Activated naive CD4-positive, alpha-beta T cell treated with anti-CD3 and anti-CD28 coated beads, Interleukin-2, amount 10 ng/mL, durations not matched to agents 7 days and 5 days (primary cell): ENCODE results near the gene SPATA24.

ENCODE experiments used
- CTCF ChIA-PET: fragments of 350-600 bp; sonication (Branson Sonifier 250); formaldehyde crosslinking; loops from one replicate; lab custom pipeline; 2021; ENCODE audit warnings: antibody characterized with exemption; lab: Charles Lee
- DNase-seq: peaks from one replicate; pipeline ENCODE4 v3.0.0-alpha.2; 2020
- H3K27ac Mint-ChIP-seq: one replicate; pipeline ENCODE4 v1.8.0; 2021; ENCODE audit warnings: mild to moderate bottlenecking, moderate library complexity, mixed read lengths
- H3K27me3 Mint-ChIP-seq: one replicate; pipeline ENCODE4 v1.8.0; 2021; ENCODE audit warnings: mild to moderate bottlenecking, mixed read lengths
- H3K36me3 Mint-ChIP-seq: one replicate; pipeline ENCODE4 v1.8.0; 2021; ENCODE audit warnings: mixed read lengths
- H3K4me1 Mint-ChIP-seq: one replicate; pipeline ENCODE4 v1.8.0; 2021; ENCODE audit warnings: mixed read lengths
- H3K4me3 Mint-ChIP-seq: one replicate; pipeline ENCODE4 v1.8.0; 2021; ENCODE audit warnings: mild to moderate bottlenecking, moderate library complexity, mixed read lengths
- H3K9me3 Mint-ChIP-seq: one replicate; pipeline ENCODE4 v1.8.0; 2021; ENCODE audit warnings: mixed read lengths

SPATA24 gene

GRCh38 chr5:139430015-139430414, 26.1 kb upstream of the SPATA24 start:
- H3K4me1 Mint-ChIP-seq = peaks cover 7% of the 10 kb centered on the region
- H3K4me3 Mint-ChIP-seq = no peak overlapping the region
- DNase-seq = no peak
- no peak overlapping the region for H3K27ac Mint-ChIP-seq
- no peaks in the 10 kb centered on the region for H3K9me3 Mint-ChIP-seq
- CTCF ChIA-PET = interaction anchor here (0.6 to 1.3 kb wide), 4 partner anchors 14 to 206 kb away, joined by 3 to 6 read pairs (median 3); no protein-coding TSS in a partner anchor
- peaks cover 8% of the 10 kb centered on the region for H3K36me3 Mint-ChIP-seq
- H3K27me3 Mint-ChIP-seq = no peaks in the 10 kb centered on the region

- Mint-ChIP-seq H3K27me3 (no peaks in the 10 kb centered on the region), H3K27ac (no peak overlapping the region), H3K4me3 (no peak overlapping the region), H3K9me3 (no peaks in the 10 kb centered on the region), H3K4me1 (peaks cover 19% of the 10 kb centered on the region), H3K36me3 (peaks cover 26% of the 10 kb centered on the region)
- CTCF ChIA-PET = interaction anchor here (1.1 to 9.6 kb wide), 4 partner anchors 10 to 88 kb away, joined by 3 to 436 read pairs (median 34); partner anchors contain the start of gene DNAJC18
- DNase-seq = no peak
Measured at GRCh38 chr5:139426203-139426885, 22.5 kb upstream of the SPATA24 start.

GRCh38 chr5:139425497-139425896, 21.6 kb upstream of the SPATA24 start:
- CTCF ChIA-PET = interaction anchor here (1.1 to 9.6 kb wide), 4 partner anchors 11 to 89 kb away, joined by 3 to 436 read pairs (median 34); partner anchors contain the start of gene DNAJC18

DNA sequence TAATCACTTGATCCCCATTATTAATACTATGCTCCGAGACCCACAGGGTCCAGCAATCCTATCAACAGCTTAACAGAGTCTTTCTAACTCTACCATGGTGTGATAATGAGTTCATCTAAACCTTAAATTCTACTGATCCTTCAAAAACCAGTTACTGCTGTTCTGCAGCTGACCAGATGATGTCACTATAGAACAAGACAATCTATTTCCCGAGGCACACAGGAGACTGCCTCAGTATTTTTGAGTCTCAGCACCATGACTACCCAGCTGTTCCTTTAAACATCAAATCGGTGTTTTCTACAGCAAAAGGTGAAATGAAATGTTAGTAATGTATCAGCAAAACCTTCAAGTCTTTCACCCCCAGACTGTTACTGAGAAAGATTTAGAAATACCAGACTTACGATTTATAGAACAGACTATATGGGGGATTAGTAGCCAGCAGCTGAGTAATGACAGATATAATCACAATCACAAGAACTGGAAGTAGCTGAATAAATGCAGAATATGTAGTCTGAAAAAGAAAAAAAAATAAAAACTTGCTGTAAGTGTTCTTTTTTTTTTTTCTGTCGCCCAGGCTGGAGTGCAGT, 18.5 kb upstream of the SPATA24 start:
- Mint-ChIP-seq H3K27me3 (no peaks in the 10 kb centered on the region), H3K4me1 (peaks cover 27% of the 10 kb centered on the region), H3K9me3 (no peaks in the 10 kb centered on the region), H3K36me3 (peaks cover 27% of the 10 kb centered on the region), H3K4me3 (no peak overlapping the region), H3K27ac (peak overlapping the region; percentile 8)
- DNase-seq = peak; percentile 68
- CTCF ChIA-PET = interaction anchor here (0.6 to 9.6 kb wide), 32 partner anchors 8 to 344 kb away, joined by 3 to 436 read pairs (median 5); partner anchors contain the start of genes DNAJC18, SPATA24, STING1 and UBE2D2

More at GRCh38 chr5:139425497-139425896, 21.6 kb upstream of the SPATA24 start:
- no peak overlapping the region for H3K27ac Mint-ChIP-seq
- H3K36me3 Mint-ChIP-seq = peaks cover 26% of the 10 kb centered on the region
- H3K4me3 Mint-ChIP-seq = no peak overlapping the region
- peaks cover 19% of the 10 kb centered on the region for H3K4me1 Mint-ChIP-seq
- DNase-seq = no peak
- H3K9me3 Mint-ChIP-seq = no peaks in the 10 kb centered on the region
- H3K27me3 Mint-ChIP-seq = no peaks in the 10 kb centered on the region

GRCh38 chr5:139419226-139420192, 15.6 kb upstream of the SPATA24 start:
- H3K27ac Mint-ChIP-seq = no peak overlapping the region
- H3K4me3 Mint-ChIP-seq = no peak overlapping the region
- H3K9me3 Mint-ChIP-seq = no peaks in the 10 kb centered on the region
- peaks cover 24% of the 10 kb centered on the region for H3K36me3 Mint-ChIP-seq
- peaks cover 47% of the 10 kb centered on the region for H3K4me1 Mint-ChIP-seq
- H3K27me3 Mint-ChIP-seq = no peaks in the 10 kb centered on the region
- CTCF ChIA-PET = interaction anchor here (0.6 to 9.6 kb wide), 19 partner anchors 9 to 346 kb away, joined by 3 to 436 read pairs (median 4); partner anchors contain the start of genes DNAJC18 and STING1
- peak; percentile 7 for DNase-seq

DNA sequence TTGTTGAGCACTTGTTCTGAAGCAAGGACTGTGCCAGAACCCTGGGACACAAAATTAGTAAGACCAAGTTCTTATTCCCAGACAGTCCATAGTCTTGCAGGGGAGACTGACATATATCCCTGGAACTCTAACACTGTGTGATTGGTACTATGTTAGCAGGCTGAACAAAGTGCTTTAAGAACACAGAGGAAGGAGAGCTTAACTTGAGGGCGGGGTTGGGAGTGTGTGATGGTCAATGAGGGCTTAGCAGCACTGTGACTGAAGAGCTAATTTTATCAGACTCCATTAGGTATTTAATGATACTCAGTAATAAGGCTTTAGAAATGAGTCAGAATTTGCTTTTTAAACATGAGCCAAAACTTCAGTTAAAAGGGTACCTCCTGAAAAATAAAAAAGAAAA, 14.9 kb upstream of the SPATA24 start:
- no peak for DNase-seq
- H3K27ac Mint-ChIP-seq = no peak overlapping the region
- CTCF ChIA-PET = interaction anchor here (0.6 to 9.6 kb wide), 12 partner anchors 12 to 272 kb away, joined by 3 to 436 read pairs (median 4); no protein-coding TSS in a partner anchor
- H3K27me3 Mint-ChIP-seq = no peaks in the 10 kb centered on the region
- H3K4me3 Mint-ChIP-seq = no peak overlapping the region
- H3K4me1 Mint-ChIP-seq = peaks cover 52% of the 10 kb centered on the region
- H3K9me3 Mint-ChIP-seq = no peaks in the 10 kb centered on the region
- peaks cover 17% of the 10 kb centered on the region for H3K36me3 Mint-ChIP-seq

- DNase-seq = peak; percentile 20
- Mint-ChIP-seq H3K27ac (no peak overlapping the region), H3K4me1 (peaks cover 60% of the 10 kb centered on the region), H3K36me3 (peaks cover 15% of the 10 kb centered on the region), H3K27me3 (no peaks in the 10 kb centered on the region), H3K9me3 (no peaks in the 10 kb centered on the region), H3K4me3 (no peak overlapping the region)
- CTCF ChIA-PET = interaction anchor here (3.1 to 9.6 kb wide), 3 partner anchors 14 to 98 kb away, joined by 22 to 436 read pairs (median 23); partner anchors contain the start of gene SPATA24
Measured at GRCh38 chr5:139417214-139417613, 13.3 kb upstream of the SPATA24 start.

DNA sequence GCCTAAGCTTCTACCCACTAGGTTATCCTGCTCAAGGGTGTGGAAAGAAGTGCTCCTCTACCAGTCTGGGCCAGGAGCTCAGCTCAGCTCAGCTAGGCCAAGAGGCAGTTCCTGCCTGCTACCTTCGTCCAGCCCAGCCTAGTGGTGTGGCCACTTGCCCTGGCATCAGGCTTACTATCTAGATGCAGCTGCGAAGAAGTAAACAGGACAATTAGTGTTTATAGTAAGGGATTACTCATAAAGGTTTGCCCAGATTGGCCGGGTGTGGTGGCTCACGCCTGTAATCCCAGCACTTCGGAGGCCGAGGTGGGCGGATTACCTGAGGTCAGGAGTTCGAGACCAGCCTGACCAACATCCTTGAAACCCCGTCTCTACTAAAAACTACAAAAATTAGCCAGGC, 12.8 kb upstream of the SPATA24 start:
- Mint-ChIP-seq H3K4me3 (no peak overlapping the region), H3K27ac (peak overlapping the region; percentile 58), H3K27me3 (no peaks in the 10 kb centered on the region), H3K36me3 (peaks cover 14% of the 10 kb centered on the region), H3K9me3 (no peaks in the 10 kb centered on the region), H3K4me1 (peaks cover 58% of the 10 kb centered on the region)
- CTCF ChIA-PET = interaction anchor here (1.2 to 4.0 kb wide), 3 partner anchors 13 to 97 kb away, joined by 3 to 23 read pairs (median 22); partner anchors contain the start of gene SPATA24
- DNase-seq = peak; percentile 6

- peak overlapping the region; percentile 93 for H3K27ac Mint-ChIP-seq
- H3K4me1 Mint-ChIP-seq = peaks cover 58% of the 10 kb centered on the region
- H3K27me3 Mint-ChIP-seq = no peaks in the 10 kb centered on the region
- peak overlapping the region; percentile 47 for H3K4me3 Mint-ChIP-seq
- H3K36me3 Mint-ChIP-seq = peaks cover 14% of the 10 kb centered on the region
- DNase-seq = peak; percentile 15
- CTCF ChIA-PET = interaction anchor here (0.6 to 4.0 kb wide), 5 partner anchors 9 to 102 kb away, joined by 3 to 23 read pairs (median 4); partner anchors contain the start of gene SPATA24
- H3K9me3 Mint-ChIP-seq = no peaks in the 10 kb centered on the region
Measured at GRCh38 chr5:139415869-139416268, 12.0 kb upstream of the SPATA24 start.

DNA sequence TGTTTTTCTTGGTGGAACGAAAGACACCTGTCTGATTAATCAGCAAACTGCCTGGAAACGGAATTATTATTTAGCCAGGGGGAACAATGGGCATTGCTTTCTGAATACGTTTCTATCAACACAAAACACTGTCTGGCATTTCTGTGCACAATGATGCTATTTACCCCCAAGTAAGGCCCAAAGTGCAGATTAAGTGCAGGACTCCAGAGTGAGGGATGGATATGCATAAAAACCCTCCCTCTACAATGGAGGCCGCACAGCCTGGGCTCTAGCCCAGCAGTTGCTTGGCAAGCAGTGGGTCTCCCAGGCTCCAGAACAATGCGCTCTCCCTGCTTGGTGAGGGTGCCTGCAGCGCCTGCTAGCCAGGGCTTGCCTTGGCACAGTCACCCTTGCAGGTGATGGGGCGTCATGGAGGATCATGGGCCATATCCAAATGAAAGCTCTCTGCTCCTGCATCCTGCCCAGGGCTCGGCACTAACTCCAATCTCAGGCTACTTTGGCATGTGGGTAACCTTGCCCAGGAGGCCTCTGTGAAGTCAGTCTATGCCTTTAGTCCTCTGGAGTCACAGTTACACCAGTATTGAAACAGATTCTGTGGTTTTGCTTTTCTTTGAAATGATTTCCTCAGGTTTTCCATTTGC, 11.5 kb upstream of the SPATA24 start:
- peaks cover 58% of the 10 kb centered on the region for H3K4me1 Mint-ChIP-seq
- peaks cover 14% of the 10 kb centered on the region for H3K36me3 Mint-ChIP-seq
- CTCF ChIA-PET = interaction anchor here (0.6 to 4.0 kb wide), 6 partner anchors 8 to 102 kb away, joined by 3 to 23 read pairs (median 8); partner anchors contain the start of gene SPATA24
- H3K9me3 Mint-ChIP-seq = no peaks in the 10 kb centered on the region
- DNase-seq = peak; percentile 56
- no peaks in the 10 kb centered on the region for H3K27me3 Mint-ChIP-seq
- H3K4me3 Mint-ChIP-seq = peak overlapping the region; percentile 47
- H3K27ac Mint-ChIP-seq = peak overlapping the region; percentile 93

DNA sequence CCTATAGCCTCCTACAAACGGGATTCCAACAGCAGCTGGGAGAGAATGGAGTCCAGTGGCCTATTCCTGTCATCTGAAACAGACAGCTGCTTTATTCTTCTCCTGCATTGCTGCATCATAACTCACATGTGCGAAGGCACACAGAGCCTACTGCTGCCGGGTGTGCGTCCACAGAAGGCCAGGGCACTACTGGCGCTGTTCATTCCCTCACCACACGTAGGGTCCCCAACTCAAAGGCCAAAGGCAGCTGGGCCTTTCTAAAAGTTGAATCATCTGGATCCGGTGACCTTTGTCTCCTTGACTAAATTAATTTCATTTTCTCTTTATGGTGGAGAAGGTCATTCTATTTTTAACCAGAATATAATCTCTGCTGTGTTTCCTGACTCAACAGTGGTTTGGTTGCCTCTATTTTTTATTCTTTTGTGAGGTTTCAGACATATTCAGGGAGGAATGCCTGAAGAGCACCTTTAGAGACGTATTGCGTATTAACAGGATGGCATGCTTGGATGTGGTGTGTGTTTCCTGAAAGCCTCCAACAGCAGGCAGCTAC, 10.8 kb upstream of the SPATA24 start:
- Mint-ChIP-seq H3K36me3 (peaks cover 14% of the 10 kb centered on the region), H3K4me3 (no peak overlapping the region), H3K27me3 (no peaks in the 10 kb centered on the region), H3K4me1 (peaks cover 58% of the 10 kb centered on the region), H3K9me3 (no peaks in the 10 kb centered on the region), H3K27ac (peak overlapping the region; percentile 93)
- peak; percentile 18 for DNase-seq
- CTCF ChIA-PET = interaction anchor here (0.7 to 4.0 kb wide), 5 partner anchors 9 to 351 kb away, joined by 3 to 23 read pairs (median 11); partner anchors contain the start of genes DNAJC18 and SPATA24

GRCh38 chr5:139413963-139414362, 10.1 kb upstream of the SPATA24 start:
- CTCF ChIA-PET = interaction anchor here (0.7 to 4.0 kb wide), 6 partner anchors 9 to 352 kb away, joined by 3 to 23 read pairs (median 7); partner anchors contain the start of genes DNAJC18, SPATA24 and STING1
- Mint-ChIP-seq H3K27ac (peak overlapping the region; percentile 93), H3K9me3 (no peaks in the 10 kb centered on the region), H3K4me1 (peaks cover 56% of the 10 kb centered on the region), H3K36me3 (peaks cover 11% of the 10 kb centered on the region), H3K27me3 (no peaks in the 10 kb centered on the region), H3K4me3 (peak overlapping the region; percentile 24)
- DNase-seq = peak; percentile 33
